NT2/D1 (cell line): Measurements from ENCODE around the gene CCDC60.

ENCODE experiments used
- DNase-seq: peaks from one replicate; pipeline ENCODE4 v3.0.0-alpha.2; 2011; ENCODE audit warnings: low read depth, low spot score
- H3K27me3 ChIP-seq: 2 replicates; pipeline ENCODE4 v1.6.0; 2011; ENCODE audit warnings: mild to moderate bottlenecking; ENCODE audit not compliant: insufficient read length, insufficient read depth
- H3K36me3 ChIP-seq: 2 replicates; pipeline ENCODE4 v1.6.1; 2011; ENCODE audit warnings: mild to moderate bottlenecking, low read length, mixed read lengths; ENCODE audit not compliant: insufficient read depth, insufficient read length
- H3K4me1 ChIP-seq: 2 replicates; pipeline ENCODE4 v1.5.1; 2011; ENCODE audit not compliant: insufficient read depth, insufficient read length
- H3K4me3 ChIP-seq: 2 replicates; pipeline ENCODE4 v1.5.1; 2011; ENCODE audit warnings: low read depth; ENCODE audit not compliant: insufficient read length
- H3K9ac ChIP-seq: 2 replicates; pipeline ENCODE4 v1.6.0; 2011; ENCODE audit warnings: low read depth; ENCODE audit not compliant: insufficient read length
- H3K9me3 ChIP-seq: 2 replicates; pipeline ENCODE4 v1.5.1; 2011; ENCODE audit warnings: mild to moderate bottlenecking, low read length; ENCODE audit not compliant: insufficient read depth
- SUZ12 ChIP-seq: IDR thresholded peaks from 2 replicates; pipeline ENCODE4 v1.6.1; 2011; ENCODE audit not compliant: insufficient read length, insufficient read depth; ENCODE audit errors: extremely low read depth
- YY1 ChIP-seq: IDR thresholded peaks from 2 replicates; pipeline ENCODE4 v1.6.1; 2011; ENCODE audit not compliant: insufficient read length, insufficient read depth
- ZNF274 ChIP-seq: IDR thresholded peaks from 2 replicates; pipeline ENCODE4 v1.6.1; 2011; ENCODE audit warnings: mild to moderate bottlenecking, low read depth, low read length

CCDC60 gene

GRCh38 chr12:119570771-119571170, 236.2 kb downstream of the CCDC60 start:
- TF ChIP-seq ZNF274 (no peak), SUZ12 (no peak), YY1 (no peak)
- DNase-seq = no peak
- Histone ChIP-seq H3K4me1 (no peaks in the 10 kb centered on the region), H3K36me3 (no peaks in the 10 kb centered on the region), H3K9me3 (no peaks in the 10 kb centered on the region), H3K27me3 (no peaks in the 10 kb centered on the region), H3K4me3 (no peak overlapping the region), H3K9ac (no peak overlapping the region)

GRCh38 chr12:119573086-119573485, 238.6 kb downstream of the CCDC60 start:
- H3K9me3 ChIP-seq = no peaks in the 10 kb centered on the region
- TF ChIP-seq SUZ12 (no peak), ZNF274 (no peak), YY1 (no peak)
- H3K4me3 ChIP-seq = no peak overlapping the region
- H3K36me3 ChIP-seq = no peaks in the 10 kb centered on the region
- no peaks in the 10 kb centered on the region for H3K4me1 ChIP-seq
- H3K27me3 ChIP-seq = no peaks in the 10 kb centered on the region
- H3K9ac ChIP-seq = no peak overlapping the region
- DNase-seq = no peak

DNA sequence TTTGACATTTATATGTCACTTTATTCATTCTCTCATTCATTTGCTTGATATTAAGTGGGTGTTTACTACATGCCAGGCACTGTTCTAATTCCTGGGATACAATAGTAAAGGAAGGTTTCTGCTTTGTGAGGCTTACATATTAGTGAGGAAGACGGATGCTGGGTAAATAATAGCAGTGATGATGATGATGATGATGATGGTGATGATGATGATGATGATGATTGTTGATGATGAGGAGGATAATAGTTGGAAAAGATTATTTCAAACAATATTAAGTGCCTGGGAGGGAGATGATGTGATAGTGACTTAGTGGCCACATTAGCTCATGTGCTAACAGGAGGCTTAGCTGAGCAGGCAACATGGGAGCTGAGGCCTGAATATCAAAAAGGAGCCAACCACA, 239.7 kb downstream of the CCDC60 start:
- H3K9ac ChIP-seq = no peak overlapping the region
- no peak overlapping the region for H3K4me3 ChIP-seq
- no peak for TF ChIP-seq YY1
- H3K4me1 ChIP-seq = no peaks in the 10 kb centered on the region
- H3K36me3 ChIP-seq = no peaks in the 10 kb centered on the region
- DNase-seq = no peak
- H3K27me3 ChIP-seq = no peaks in the 10 kb centered on the region
- no peaks in the 10 kb centered on the region for H3K9me3 ChIP-seq

- H3K4me3 ChIP-seq = no peak overlapping the region
- H3K4me1 ChIP-seq = no peaks in the 10 kb centered on the region
- no peak for DNase-seq
- no peak for TF ChIP-seq YY1
- no peak for TF ChIP-seq SUZ12
- no peak for TF ChIP-seq ZNF274
- H3K9ac ChIP-seq = no peak overlapping the region
- no peaks in the 10 kb centered on the region for H3K27me3 ChIP-seq
- H3K9me3 ChIP-seq = no peaks in the 10 kb centered on the region
- H3K36me3 ChIP-seq = no peaks in the 10 kb centered on the region
These were observed 241.7 kb downstream of the CCDC60 start for GRCh38 chr12:119576118-119576810.

- H3K4me1 ChIP-seq = no peaks in the 10 kb centered on the region
- H3K27me3 ChIP-seq = no peaks in the 10 kb centered on the region
- no peak overlapping the region for H3K4me3 ChIP-seq
- DNase-seq = no peak
- no peaks in the 10 kb centered on the region for H3K9me3 ChIP-seq
- TF ChIP-seq SUZ12 (no peak), YY1 (no peak), ZNF274 (no peak)
- no peaks in the 10 kb centered on the region for H3K36me3 ChIP-seq
- H3K9ac ChIP-seq = no peak overlapping the region
These were observed 242.4 kb downstream of the CCDC60 start for GRCh38 chr12:119576915-119577314.

DNA sequence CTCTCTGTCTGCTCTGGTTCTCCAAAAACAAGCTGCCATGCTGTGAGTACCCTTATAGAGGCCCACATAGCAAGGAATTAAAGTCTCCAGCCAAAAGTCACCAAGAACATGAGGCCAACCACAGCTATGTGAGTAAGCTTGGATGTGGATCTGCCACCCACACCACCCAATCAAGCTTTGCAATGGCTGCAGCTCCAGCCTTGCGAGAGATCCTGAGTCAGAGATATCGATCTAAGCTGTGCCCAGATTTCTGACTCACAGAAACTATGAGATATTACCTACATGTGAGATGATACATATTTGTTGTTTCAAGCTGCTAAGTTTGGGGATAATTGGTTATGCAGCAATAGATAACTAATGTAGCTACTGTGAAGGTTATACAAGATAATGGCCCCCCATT, 243.6 kb downstream of the CCDC60 start:
- no peaks in the 10 kb centered on the region for H3K9me3 ChIP-seq
- no peaks in the 10 kb centered on the region for H3K36me3 ChIP-seq
- no peak for DNase-seq
- H3K4me1 ChIP-seq = no peaks in the 10 kb centered on the region
- TF ChIP-seq ZNF274 (no peak), SUZ12 (no peak), YY1 (no peak)
- no peaks in the 10 kb centered on the region for H3K27me3 ChIP-seq
- no peak overlapping the region for H3K9ac ChIP-seq
- H3K4me3 ChIP-seq = no peak overlapping the region

- H3K4me3 ChIP-seq = no peak overlapping the region
- no peak overlapping the region for H3K9ac ChIP-seq
- TF ChIP-seq YY1 (no peak), SUZ12 (no peak), ZNF274 (no peak)
- no peaks in the 10 kb centered on the region for H3K4me1 ChIP-seq
- no peaks in the 10 kb centered on the region for H3K36me3 ChIP-seq
- no peak for DNase-seq
- no peaks in the 10 kb centered on the region for H3K9me3 ChIP-seq
- H3K27me3 ChIP-seq = peaks cover 39% of the 10 kb centered on the region
These were observed 254.6 kb downstream of the CCDC60 start for GRCh38 chr12:119589097-119589496.
